NCI-H187 (cell line): ENCODE results near the gene TGM3.

Experiments
- DNase-seq, 2 experiments: peaks; one replicate each; lab custom pipeline; 2025; lab: John Stamatoyannopoulos, UW

The TGM3 gene

DNA sequence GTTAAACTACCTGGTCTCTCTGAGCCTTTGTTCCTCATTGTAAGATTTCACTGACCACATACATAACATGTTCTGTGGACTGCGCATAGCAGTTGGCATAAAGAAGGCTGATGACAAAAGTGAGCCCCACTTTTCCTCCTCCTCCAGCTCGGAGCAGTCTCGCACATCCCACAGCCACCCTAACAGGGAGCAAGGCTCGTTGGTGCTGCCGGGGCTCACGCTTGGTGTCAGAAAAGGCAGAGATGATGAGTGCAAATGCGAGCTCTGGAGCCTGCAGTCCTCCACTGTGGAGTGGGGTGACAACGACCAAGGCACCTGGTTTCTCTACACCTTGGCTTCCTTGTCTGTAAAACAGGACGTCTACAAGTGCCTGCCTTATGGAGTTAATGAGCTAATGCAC is 9.7 kb downstream of the TGM3 start:
- DNase-seq, result no peak

DNA sequence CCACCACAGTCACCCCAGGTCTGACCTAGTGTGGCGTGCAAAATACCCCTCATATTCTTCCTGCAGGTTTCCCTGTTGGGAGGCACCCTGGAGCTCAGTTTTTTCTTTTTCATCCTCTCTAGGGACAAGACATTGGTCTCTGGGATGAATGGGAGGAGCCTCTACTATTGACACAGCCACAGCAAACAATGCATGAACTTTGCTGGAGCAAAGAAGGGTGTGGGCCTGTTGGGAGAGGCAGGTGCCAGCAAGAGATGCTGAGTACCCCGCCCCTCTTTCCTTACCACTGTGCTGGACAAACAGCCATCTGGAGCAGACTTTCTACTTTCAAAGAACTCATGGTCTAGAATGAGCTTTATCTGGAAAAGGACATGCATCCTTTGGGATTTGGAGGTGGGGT is 10.1 kb downstream of the TGM3 start:
- DNase-seq, result peak in 1 of 2 experiments; percentile 90

DNA sequence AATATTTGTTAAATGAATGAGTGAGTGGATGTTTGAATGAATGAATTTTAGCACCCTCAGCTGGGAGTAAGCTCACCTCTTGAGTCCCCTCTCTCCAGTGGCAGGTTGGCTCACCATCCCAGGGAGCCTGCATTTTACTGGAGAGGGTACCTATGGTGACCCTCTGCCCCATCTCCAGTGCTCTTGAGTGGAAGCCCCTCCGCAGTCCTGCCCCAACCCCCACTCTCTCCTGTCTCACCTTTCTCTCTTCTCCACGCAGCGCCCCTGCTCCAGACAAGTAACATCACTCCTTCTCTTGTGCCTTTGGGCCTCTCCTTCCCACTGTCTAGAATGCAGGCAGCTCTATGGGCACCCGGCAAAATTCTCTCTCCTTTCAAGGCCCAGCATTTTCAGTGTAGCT is 11.3 kb downstream of the TGM3 start:
- DNase-seq, result no peak

DNA sequence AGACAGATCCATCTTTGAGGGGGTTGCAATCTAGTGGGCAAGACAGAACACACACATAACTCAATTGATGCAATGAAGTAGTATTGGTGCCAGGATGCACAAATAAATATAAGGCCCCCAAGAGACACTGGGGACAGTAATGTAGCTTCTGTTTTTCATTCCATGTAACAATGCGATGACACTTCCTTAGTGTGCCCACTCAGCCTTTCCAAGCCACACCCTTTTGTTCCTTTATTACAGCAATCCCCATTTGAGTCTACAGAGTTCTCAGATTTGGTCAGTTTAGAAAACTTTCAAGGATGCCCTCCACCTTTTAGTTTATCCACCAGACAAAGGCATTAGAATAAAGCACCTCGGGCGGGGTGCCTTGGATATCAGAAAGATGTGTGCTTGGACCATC is 15.5 kb downstream of the TGM3 start:
- DNase-seq, result no peak

DNA sequence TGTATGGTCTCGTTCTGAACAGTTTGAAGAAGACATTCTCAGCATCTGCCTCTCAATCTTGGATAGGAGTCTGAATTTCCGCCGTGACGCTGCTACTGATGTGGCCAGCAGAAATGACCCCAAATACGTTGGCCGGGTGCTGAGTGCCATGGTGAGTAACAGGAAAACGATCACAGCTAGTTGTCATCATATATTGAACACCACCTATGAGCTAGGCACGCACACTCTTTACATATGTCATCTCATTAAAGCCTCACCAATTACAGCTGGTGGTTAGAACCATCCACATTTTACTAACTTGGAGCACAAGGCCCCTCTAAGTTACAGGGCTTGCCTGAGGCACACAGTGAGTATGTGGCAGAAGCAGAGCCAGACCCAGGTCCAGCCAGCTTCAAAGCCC is 17.1 kb downstream of the TGM3 start:
- DNase-seq, result no peak

DNA sequence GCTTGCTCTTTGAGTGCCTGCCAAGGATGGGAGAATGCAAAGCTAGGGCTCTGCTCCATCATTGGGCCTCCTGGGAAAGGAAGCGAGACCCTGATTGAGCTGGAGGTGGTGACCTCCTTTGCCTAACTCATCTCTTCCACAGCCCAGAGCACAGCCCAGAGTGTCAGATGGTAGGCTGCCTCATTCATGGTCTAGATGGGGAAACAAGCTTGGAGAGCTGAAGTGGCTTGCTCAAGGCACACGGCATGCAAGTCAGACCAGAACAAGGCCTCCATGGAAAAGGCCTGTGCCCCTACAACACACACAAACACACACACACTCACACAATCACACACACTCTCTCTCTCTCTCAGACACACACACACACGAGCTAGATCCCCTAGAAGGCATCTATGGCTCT is 17.5 kb downstream of the TGM3 start:
- no peak for DNase-seq

DNA sequence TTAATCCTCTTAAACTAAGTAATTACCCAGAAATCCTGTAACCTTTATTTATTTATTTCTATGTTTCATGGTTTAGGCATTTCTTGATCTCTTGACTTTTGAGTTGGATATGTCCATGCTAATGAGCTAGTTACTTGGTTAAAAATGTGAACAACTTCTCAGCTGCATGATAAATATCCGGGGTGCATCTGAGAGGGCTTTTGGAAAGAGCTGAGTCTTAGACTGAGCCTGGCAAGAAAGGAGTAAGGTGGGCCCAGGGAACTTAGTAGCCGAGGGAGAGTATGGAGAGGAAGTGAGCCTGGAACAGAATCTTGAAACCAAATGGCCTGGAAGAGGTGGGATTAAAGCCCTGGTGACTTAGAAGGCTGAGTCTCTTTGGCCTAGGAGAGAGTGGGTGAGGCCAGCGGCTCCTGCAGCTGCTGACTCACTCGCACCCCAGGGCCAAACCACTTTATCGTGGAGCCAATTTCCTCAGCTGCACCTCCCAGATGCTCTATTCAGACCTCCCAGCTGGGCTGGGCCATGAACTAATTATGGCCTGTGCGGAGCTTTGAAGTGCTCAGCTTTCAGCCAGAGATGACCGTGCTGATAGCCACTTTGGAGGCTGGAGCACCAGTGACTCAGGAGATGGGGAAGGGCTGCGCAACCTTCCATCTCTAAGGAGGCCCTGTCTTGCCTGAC is 19.1 kb downstream of the TGM3 start:
- peak; percentile 44 to 59 for DNase-seq

DNA sequence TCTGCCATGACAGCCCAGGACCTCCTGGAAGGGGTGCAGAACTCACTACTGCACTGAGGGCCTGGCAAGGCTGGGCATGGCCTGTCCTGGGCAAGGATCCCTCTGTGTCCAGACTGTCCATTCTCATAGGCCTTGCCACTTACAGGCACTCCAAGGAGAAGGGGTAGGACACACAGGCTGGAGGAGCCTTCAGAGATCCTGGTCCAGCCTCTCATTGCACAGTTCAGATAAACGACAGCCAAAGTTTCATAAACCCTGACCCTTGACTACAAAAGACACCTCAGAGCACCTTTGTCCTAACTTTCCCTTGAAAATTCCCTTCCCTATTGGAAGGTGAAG is 19.6 kb downstream of the TGM3 start:
- no peak for DNase-seq

DNA sequence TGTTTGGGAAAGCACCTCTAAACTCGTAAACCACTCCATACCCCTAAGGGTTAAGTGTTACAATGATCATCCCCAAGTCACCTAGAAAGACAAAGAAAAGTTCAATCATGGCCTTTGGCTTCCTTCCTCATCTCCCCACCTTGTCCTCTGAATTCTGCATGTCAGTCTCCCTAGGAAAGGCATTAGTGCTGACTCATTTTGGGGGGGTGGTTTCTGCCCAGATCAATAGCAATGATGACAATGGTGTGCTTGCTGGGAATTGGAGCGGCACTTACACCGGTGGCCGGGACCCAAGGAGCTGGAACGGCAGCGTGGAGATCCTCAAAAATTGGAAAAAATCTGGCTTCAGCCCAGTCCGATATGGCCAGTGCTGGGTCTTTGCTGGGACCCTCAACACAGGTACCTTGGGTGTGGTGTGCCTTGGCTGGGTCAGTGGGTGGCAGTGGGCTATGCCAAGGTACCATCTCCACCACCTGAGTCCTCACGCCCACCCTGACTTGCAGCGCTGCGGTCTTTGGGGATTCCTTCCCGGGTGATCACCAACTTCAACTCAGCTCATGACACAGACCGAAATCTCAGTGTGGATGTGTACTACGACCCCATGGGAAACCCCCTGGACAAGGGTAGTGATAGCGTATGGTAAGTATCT is 21.2 kb downstream of the TGM3 start:
- DNase-seq, result no peak

DNA sequence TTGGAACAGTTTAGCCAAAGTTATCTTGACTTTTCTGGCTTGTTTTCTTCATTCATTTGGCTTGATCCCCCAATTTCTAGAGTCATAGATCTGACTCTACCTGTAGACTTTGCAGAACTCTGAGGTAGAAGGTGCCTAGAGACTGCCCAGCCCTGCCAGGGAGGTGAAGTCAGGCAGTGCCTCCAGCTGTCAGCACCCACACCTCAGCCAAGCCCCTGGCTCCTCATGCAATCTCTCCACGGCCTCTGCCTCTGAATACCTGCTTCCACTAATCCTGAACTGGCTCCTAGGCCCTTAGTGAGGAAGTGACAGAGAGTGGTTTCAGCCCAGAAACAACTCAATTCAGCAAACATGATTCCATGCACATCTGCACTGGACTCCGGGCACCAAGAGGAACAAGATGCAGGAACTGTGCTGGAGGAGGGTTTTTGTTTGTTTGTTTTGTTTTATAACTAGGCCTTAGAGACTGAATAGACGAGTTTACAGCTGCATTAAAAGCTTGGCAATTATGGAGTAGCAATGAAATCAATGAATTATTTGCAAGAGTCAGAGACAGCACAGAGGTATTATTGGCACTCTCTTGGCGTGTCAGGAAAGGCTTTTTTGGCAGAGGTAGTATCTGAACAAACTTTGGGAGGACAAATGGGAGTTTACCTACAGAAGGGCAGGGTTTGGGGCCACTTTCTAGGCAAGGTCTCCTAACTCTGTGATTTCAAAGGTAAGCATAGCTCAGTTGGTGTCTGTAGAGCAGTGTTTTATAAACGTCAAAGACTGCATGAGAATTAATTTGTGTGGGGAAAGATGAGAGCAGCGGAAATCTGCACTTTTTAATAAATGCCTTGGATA is 25.2 kb downstream of the TGM3 start:
- DNase-seq, result peak in 1 of 2 experiments; percentile 24

DNA sequence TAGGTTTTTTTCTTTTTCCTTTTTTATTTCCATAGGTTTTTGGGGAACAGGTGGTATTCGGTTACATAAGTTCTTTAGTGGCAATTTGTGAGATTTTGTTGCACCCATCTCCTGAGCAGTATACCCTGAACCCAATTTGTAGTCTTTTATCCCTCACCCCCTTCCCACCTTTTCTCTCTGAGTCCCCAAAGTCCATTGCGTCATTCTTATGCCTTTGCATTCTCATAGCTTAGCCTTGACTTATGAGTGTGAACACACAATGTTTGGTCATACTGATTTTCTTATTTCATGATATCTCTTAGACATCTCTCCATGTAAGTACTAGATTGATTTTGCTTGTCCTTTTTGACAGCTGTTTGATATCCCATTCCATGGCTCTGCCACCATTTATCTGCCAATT is 27.2 kb downstream of the TGM3 start:
- no peak for DNase-seq

DNA sequence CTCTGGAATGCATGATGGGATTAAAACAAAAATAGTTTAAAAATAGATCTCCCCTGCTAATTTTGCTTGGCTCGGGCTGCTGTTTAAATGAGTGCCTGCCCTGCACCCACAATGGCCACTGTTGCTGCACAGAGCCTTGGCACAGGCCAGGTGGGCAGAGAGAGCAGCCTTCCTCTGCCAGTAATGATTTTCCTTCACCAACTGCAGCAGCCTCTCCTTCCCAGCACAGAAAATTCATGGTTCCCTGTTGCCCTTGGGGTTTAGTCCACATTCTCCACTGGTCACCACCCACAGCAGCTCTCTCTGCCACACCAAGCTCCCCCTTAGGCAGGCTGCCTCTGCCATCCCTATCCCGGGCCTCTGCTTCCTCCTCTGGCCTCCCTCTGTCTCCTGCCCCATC is 30.2 kb downstream of the TGM3 start:
- DNase-seq, result no peak

DNA sequence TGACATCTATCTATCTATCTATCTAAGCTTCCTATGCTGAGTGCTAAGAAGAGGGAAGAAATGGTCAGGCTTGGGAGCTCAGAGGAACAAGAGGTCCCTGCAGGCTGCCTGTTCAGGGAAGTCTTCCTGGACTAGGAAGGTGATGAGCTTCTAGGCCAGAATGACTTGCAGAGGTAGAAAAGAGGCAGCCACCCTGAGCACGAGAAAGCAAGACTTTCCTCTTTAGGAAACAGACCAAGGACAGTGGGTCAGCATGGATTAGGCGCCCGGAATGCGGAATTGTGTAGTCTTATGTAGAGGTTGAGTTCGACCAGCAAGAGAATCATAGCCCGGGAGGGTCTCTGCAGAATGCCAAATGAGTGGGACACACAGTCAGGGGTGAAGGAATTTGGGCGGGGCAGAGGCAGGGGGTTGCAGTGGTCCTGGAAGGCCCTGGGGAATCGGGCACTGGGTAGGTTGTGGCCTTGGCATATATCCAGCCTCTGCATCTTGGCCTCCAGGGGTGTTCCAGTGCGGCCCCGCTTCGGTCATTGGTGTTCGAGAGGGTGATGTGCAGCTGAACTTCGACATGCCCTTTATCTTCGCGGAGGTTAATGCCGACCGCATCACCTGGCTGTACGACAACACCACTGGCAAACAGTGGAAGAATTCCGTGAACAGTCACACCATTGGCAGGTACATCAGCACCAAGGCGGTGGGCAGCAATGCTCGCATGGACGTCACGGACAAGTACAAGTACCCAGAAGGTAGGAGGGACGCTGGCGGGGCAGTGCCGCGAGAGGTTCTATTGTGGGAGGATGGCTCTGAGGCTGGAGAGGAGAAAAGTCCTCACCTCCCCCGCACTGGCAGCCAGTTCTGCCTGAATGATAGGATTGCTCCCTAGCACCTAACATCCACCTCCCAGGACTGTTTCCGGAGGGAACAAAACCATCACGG is 32.1 kb downstream of the TGM3 start:
- DNase-seq, result no peak

DNA sequence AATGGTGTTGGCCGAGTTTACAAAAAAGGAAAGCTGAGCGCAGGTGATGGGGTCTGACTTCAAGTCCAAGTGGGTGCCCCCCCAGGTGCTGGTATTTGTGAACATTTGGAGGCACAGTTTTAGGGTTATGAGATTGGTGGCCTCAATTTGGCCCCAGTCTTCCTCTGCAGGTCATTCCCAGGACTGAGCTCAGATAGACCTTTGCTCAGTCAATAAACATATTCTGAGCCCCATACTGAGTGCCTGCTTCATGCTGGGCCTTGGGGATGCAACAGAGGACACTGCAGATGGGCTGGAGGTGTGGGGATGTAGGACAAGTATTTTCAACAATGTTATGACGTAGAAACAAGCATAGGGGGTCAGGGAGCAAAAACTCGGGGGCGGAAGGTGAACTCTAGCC is 33.5 kb downstream of the TGM3 start:
- DNase-seq, result no peak

DNA sequence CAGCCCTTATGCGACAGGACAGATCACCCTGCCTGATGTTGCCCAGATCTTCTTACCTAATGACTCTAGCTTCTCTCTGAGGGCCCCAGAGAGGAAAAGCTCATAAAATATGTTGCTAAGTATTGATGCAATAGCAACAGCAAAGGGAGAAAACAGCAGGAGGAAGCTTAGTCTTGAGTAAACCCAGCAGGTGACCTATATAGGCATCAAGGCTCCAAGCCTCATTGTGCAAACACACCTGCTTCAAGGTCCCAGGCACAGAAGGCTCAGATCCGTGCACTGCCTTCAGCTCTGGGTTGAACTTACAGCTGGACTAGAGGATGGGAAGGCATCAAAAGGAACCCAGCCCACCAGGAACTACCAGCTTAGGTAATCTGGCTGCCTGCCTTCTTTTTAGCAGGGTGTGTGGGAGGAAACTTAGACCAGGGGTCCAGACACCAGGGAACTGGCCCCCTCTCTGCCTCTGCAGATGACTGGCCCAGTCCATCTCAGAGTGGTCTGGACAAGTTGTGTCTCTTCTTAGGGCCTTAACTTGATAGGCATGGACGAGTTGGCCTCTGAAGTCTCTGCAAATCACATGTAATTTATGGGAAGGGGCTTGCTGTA is 34.4 kb downstream of the TGM3 start:
- DNase-seq, result peak; percentile 36 to 80

DNA sequence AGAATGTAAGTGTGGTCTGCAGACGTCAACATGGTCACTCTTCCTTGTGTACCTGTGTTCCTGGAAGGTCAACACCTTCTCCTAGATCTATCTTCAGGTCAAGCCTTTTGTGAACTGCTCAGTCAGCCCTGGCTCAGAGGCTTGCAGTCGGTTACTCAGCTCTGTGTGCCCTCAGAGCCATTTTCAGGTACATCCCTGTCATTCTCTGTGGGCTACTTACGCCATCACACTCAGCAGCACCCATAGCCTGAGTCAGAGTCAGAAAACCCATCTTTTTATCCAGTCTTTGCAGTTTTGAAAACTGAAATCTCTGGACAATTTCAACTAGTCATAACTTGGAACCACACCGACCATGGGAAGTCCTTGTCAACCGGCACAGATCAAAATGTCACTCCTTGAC is 35.3 kb downstream of the TGM3 start:
- DNase-seq, result no peak

DNA sequence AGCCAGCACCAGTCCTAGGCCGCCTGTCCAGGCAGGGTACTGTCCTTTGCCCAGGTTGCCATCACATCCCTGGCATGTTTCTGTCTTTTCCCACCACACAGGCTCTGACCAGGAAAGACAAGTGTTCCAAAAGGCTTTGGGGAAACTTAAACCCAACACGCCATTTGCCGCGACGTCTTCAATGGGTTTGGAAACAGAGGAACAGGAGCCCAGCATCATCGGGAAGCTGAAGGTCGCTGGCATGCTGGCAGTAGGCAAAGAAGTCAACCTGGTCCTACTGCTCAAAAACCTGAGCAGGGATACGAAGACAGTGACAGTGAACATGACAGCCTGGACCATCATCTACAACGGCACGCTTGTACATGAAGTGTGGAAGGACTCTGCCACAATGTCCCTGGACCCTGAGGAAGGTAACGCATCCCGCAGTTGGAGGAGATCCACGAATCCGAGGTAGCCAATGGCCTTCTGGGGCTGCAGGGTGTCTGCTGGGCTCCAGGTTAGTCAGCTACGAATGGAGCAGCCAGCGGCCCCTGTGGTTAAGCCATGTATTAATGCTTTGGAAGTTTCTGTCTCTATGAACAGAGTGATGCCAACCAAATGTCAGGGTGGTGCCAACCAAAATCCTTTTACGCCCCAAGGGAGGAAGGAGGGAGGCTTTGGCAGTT is 36.2 kb downstream of the TGM3 start:
- no peak for DNase-seq

DNA sequence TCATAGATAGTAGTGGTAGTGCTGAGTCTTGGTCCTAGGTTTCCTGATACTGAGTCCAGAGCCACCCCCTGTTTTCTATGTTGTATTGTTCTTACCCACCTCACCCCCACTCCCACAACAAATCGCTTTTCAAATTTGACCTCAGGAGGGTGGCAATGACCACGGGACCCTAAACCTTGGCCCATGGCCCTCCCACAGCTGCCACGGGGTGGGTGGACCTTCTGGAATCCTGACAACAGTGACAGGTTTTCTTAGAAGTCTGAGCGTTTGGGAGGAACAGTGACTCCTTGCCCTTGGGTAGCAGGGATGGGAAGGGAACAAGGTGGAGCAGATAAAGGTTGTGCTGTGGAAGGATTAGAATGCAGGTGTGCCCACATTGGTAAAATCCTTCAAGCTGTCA is 36.9 kb downstream of the TGM3 start:
- no peak for DNase-seq

DNA sequence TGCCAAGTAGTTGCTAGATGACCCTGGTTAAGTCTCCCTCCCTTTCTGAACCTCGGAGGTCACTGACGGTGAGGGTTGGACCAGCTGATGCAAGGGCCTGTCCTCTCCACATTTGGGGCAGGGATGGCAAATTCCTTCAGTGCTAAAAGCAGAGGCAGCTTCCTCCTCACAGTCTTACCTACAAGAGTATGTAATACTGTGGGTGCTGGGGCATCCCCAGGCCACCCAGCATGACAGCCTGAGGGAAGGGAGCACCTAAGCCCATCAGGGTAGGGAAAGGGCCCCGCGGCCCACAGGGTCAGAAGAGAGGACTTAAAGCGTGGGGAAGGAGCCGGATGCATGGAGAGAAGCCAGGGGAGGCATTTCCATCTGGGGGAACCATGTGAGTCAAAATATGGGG is 38.0 kb downstream of the TGM3 start:
- no peak for DNase-seq

DNA sequence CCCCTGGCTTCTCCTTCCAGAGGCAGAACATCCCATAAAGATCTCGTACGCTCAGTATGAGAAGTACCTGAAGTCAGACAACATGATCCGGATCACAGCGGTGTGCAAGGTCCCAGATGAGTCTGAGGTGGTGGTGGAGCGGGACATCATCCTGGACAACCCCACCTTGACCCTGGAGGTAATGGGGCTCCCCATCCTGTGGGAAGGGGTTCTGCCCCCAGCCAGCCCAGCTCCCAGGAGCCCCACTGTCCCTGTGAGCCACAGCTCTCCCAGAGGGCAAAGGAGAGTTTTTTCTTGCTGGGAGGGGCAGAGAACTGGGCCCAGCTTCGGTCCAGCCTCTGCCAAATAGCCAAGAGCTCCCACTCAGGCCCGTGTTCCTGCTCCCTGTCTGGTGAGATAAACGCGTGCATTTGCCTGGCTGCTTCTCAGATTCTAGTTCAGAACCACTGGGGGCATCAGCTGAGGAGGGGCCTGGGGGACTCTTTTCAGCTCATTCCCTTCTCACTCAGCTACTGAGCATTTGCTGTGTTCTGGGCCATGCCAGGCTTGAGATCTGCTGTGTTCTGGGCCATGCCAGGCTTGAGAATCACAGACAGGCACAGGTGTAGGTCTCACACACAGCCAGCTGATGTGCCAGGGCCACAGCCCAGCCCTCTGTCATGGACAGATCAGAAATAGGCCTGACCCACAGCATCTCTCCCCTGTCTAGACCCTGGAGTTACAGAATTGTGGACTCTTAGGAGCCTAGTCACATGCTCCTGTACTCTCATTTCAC is 39.5 kb downstream of the TGM3 start:
- DNase-seq, result no peak
